ENCODE measurements around the gene CCNY. TPM values are rescaled to one million over a fixed set of nuclear protein-coding genes. Genes with fewer than 3 reads are reported as not detected.

The CCNY gene
- total RNA-seq, 1 donor from 2014 or later, result 37.5 TPM

DNA sequence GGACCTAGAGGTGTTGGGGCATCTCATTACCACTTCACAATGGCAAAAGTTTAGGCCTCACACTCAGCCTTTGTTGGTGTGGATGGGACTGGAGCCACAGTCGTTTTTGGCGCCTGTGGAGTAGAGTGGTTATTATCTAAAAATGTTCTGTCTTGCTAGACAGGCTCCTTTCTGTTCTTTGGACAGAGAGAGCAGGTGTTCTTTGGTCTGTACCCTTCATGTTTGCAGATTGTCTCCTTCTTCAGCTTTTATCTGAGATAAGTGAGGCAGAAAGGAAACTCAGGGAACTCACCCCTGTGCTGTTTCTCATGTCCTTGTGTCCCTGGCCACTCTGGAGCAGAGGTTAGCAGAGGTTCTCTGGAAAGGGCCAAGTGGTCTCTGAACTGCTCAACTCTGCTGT is 103.7 kb downstream of the CCNY start:
- Histone ChIP-seq H3K36me3 (no peaks in the 10 kb centered on the region), H3K27ac (no peak overlapping the region), H3K4me3 (no peak overlapping the region), H3K27me3 (no peaks in the 10 kb centered on the region), H3K4me1 (no peaks in the 10 kb centered on the region), H3K9me3 (peaks cover 16 to 40% of the 10 kb centered on the region in 2 donors)
- intact Hi-C loops (cut with DNase I), result no loop called here
- DNase-seq (ENCODE audit: low spot score in 2 of 2), result no peak
- TF ChIP-seq, protein P1, sequence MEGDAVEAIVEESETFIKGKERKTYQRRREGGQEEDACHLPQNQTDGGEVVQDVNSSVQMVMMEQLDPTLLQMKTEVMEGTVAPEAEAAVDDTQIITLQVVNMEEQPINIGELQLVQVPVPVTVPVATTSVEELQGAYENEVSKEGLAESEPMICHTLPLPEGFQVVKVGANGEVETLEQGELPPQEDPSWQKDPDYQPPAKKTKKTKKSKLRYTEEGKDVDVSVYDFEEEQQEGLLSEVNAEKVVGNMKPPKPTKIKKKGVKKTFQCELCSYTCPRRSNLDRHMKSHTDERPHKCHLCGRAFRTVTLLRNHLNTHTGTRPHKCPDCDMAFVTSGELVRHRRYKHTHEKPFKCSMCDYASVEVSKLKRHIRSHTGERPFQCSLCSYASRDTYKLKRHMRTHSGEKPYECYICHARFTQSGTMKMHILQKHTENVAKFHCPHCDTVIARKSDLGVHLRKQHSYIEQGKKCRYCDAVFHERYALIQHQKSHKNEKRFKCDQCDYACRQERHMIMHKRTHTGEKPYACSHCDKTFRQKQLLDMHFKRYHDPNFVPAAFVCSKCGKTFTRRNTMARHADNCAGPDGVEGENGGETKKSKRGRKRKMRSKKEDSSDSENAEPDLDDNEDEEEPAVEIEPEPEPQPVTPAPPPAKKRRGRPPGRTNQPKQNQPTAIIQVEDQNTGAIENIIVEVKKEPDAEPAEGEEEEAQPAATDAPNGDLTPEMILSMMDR (IDR thresholded peaks at IDR 0.05), result no peak

DNA sequence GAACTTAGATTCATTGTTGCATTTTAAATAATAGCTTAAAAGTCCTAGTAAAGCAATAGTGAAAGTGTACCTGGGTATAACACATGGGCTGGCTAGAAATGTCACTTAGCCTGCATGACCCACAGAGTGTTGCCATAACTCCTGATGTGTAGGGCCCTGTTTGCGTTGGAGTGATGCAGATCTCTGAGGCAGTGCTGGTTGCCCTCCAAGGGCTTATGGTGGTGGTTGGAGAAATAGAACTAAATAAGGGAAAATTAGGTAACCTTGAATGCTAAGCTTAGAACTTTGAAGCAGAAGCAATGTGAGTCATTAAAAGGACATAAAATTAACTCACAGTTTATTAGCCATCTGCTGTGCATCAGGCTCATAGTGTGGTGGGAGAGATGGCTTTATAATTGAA is 105.7 kb downstream of the CCNY start:
- DNase-seq (ENCODE audit: low spot score in 2 of 2), result no peak
- Histone ChIP-seq H3K36me3 (no peaks in the 10 kb centered on the region), H3K27ac (no peak overlapping the region), H3K9me3 (peaks cover 16 to 43% of the 10 kb centered on the region in 2 donors), H3K4me1 (peaks cover 0 to 10% of the 10 kb centered on the region in 2 donors), H3K4me3 (no peak overlapping the region), H3K27me3 (no peaks in the 10 kb centered on the region)
- intact Hi-C loops (cut with DNase I), result no loop called here
- TF ChIP-seq, protein P1 (IDR thresholded peaks at IDR 0.05), result no peak

DNA sequence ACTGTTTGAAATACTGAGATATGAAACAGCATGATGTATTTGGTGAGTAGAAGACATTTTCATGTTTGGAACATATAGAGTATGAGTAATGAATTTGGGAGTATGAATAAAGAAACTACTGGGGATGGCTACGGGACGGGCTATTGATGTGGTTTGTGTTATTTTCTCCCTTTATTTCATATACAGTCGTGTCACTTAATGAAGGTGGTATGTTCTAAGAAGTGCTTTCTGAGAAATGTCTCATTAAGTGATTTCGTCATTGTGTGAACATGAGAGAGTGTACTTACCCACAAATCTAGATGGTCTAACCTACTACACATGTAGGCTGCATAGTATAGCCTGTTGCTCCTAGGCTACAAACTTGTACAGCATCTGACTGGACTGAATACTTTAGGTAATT is 106.3 kb downstream of the CCNY start:
- no peak overlapping the region for H3K27ac ChIP-seq
- H3K36me3 ChIP-seq, result no peaks in the 10 kb centered on the region
- intact Hi-C loops (cut with DNase I), result no loop called here
- peaks cover 0 to 16% of the 10 kb centered on the region in 2 donors for H3K4me1 ChIP-seq
- TF ChIP-seq, protein P1 (IDR thresholded peaks at IDR 0.05), result no peak
- peaks cover 16 to 43% of the 10 kb centered on the region in 2 donors for H3K9me3 ChIP-seq
- no peaks in the 10 kb centered on the region for H3K27me3 ChIP-seq
- no peak overlapping the region for H3K4me3 ChIP-seq
- no peak for DNase-seq (ENCODE audit: low spot score in 2 of 2)

DNA sequence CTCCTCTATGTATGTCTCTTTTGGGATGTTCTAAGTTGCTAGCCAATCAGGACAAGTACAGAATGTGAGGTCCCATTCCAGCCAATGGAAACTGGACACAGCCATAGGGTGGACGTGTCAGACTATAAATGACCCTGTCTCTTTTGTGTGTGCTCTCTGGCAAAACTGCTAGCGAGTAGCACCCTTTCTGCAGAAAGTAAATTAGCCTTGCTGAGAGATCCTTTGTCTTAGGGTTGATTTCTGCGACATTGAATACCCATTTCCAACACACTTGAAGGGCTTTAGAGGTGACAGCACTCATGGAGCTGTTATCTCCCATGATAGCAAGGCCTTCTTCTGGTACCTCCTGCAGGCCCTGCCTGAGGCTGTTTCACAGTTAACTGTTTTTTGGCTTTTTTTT is 107.5 kb downstream of the CCNY start:
- no peaks in the 10 kb centered on the region for H3K36me3 ChIP-seq
- peaks cover 16 to 39% of the 10 kb centered on the region in 2 donors for H3K9me3 ChIP-seq
- intact Hi-C loops (cut with DNase I), result no loop called here
- no peak overlapping the region for H3K4me3 ChIP-seq
- no peak overlapping the region for H3K27ac ChIP-seq
- no peaks in the 10 kb centered on the region for H3K27me3 ChIP-seq
- no peak for DNase-seq (ENCODE audit: low spot score in 2 of 2)
- peaks cover 5 to 28% of the 10 kb centered on the region in 2 donors for H3K4me1 ChIP-seq
- TF ChIP-seq, protein P1 (IDR thresholded peaks at IDR 0.05), result no peak

DNA sequence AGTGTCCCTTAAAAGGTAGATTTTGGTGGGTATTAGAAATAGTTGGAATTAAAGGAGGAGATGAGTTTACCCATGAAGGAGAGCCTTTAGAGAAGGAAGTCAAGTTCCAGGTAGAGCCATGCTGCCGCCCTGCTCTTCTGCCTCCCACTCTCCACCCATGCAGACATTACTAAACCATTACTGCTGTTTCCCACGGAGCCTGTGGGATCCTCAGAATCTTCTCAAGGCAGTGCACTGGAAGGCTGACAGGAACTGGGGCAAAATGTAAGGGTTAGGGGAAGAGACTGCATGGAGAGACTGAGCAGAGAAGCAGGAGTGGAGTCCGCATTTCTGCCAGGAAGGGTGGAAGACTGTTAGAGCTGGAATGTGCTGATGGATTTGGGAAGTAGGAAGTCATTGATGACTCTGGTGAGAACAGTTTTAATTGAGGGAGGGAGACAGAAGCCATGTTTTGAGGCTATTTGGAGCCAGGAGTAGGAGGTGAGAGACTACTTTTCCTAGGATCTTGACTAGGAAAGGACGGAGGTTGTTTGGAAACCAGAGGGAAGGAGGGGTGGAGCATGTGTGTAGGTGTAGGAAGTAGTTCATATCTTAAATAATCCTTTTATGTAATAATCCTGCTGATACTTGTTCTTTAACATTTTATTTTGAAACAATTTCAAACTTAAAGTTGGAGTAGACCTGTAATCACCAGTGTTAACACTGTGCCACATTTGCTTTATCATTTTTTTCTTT is 109.0 kb downstream of the CCNY start:
- H3K27ac ChIP-seq, result peak overlapping the region in 1 of 2 donors; percentile 37
- DNase-seq (ENCODE audit: low spot score in 2 of 2), result no peak
- TF ChIP-seq, protein P1 (IDR thresholded peaks at IDR 0.05), result no peak
- H3K36me3 ChIP-seq, result no peaks in the 10 kb centered on the region
- H3K4me3 ChIP-seq, result no peak overlapping the region
- H3K4me1 ChIP-seq, result peaks cover 5 to 42% of the 10 kb centered on the region in 2 donors
- intact Hi-C loops (cut with DNase I), result no loop called here
- H3K27me3 ChIP-seq, result no peaks in the 10 kb centered on the region
- H3K9me3 ChIP-seq, result peaks cover 16 to 30% of the 10 kb centered on the region in 2 donors

All from ascending aorta (tissue), 2 donors.